BLaER1 (cell line): Measurements from ENCODE around the gene ALDOB.

Source experiments
- H3K27ac ChIP-seq: shearing (Covaris generic); formaldehyde crosslinking; 2 replicates; pipeline ENCODE4 v1.8.1; 2022
- H3K27me3 ChIP-seq: shearing (Covaris generic); formaldehyde crosslinking; 2 replicates; pipeline ENCODE4 v1.8.1; 2022
- H3K36me3 ChIP-seq: shearing (Covaris generic); formaldehyde crosslinking; 2 replicates; pipeline ENCODE4 v1.8.1; 2022
- H3K4me1 ChIP-seq: shearing (Covaris generic); formaldehyde crosslinking; 2 replicates; pipeline ENCODE4 v1.8.1; 2022
- H3K4me2 ChIP-seq: shearing (Covaris generic); formaldehyde crosslinking; 2 replicates; pipeline ENCODE4 v1.8.1; 2022
- H3K4me3 ChIP-seq: shearing (Covaris generic); formaldehyde crosslinking; 2 replicates; pipeline ENCODE4 v1.8.1; 2022
- H3K9ac ChIP-seq: shearing (Covaris generic); formaldehyde crosslinking; 2 replicates; pipeline ENCODE4 v1.8.1; 2022
- H3K9me3 ChIP-seq: shearing (Covaris generic); formaldehyde crosslinking; 2 replicates; pipeline ENCODE4 v1.8.1; 2022
- H4K20me1 ChIP-seq: shearing (Covaris generic); formaldehyde crosslinking; 2 replicates; pipeline ENCODE4 v1.8.1; 2022
- Cebpa-rat ChIP-seq: shearing (Covaris generic); IDR thresholded peaks from 2 replicates; pipeline ENCODE4 v1.8.1; 2022

ALDOB gene

GRCh38 chr9:101435601-101436079 is at the start of gene ALDOB:
Gene ALDOB (minus strand): TSS chr9:101435774. CDS start chr9:101430887, 4,887 bp downstream.
- H4K20me1 ChIP-seq, result no peaks in the 10 kb centered on the region
- no peak within 1 kb of the TSS for H3K27ac ChIP-seq
- no peak within 1 kb of the TSS for H3K9ac ChIP-seq
- no peak within 1 kb of the TSS for H3K4me2 ChIP-seq
- H3K27me3 ChIP-seq, result no peaks in the 10 kb centered on the region
- no peak within 1 kb of the TSS for H3K4me3 ChIP-seq
- no peaks in the 10 kb centered on the region for H3K4me1 ChIP-seq
- no peak for TF ChIP-seq Cebpa-rat
- no peaks in the 10 kb centered on the region for H3K36me3 ChIP-seq
- H3K9me3 ChIP-seq, result no peaks in the 10 kb centered on the region

- Histone ChIP-seq H3K36me3 (no peaks in the 10 kb centered on the region), H3K9me3 (peaks cover 16% of the 10 kb centered on the region), H3K27ac (no peak overlapping the region), H3K4me1 (no peaks in the 10 kb centered on the region), H3K27me3 (no peaks in the 10 kb centered on the region), H3K4me3 (no peak overlapping the region), H3K4me2 (no peak overlapping the region), H3K9ac (no peak overlapping the region), H4K20me1 (no peaks in the 10 kb centered on the region)
- no peak for TF ChIP-seq Cebpa-rat
These were observed 48.5 kb upstream of the ALDOB start for GRCh38 chr9:101484046-101484445.

GRCh38 chr9:101481261-101481660 is 45.7 kb upstream of the ALDOB start:
- Histone ChIP-seq H3K27ac (no peak overlapping the region), H3K36me3 (no peaks in the 10 kb centered on the region)

GRCh38 chr9:101480386-101480785 is 44.8 kb upstream of the ALDOB start:
- TF ChIP-seq Cebpa-rat, result no peak
- no peaks in the 10 kb centered on the region for H3K4me1 ChIP-seq
- H4K20me1 ChIP-seq, result no peaks in the 10 kb centered on the region
- H3K27ac ChIP-seq, result no peak overlapping the region
- H3K4me2 ChIP-seq, result no peak overlapping the region
- H3K27me3 ChIP-seq, result no peaks in the 10 kb centered on the region
- no peak overlapping the region for H3K4me3 ChIP-seq
- no peaks in the 10 kb centered on the region for H3K9me3 ChIP-seq
- no peaks in the 10 kb centered on the region for H3K36me3 ChIP-seq
- H3K9ac ChIP-seq, result no peak overlapping the region

More at GRCh38 chr9:101481261-101481660, 45.7 kb upstream of the ALDOB start:
- Histone ChIP-seq H3K9ac (no peak overlapping the region), H3K4me1 (no peaks in the 10 kb centered on the region), H4K20me1 (no peaks in the 10 kb centered on the region), H3K4me2 (no peak overlapping the region), H3K4me3 (no peak overlapping the region), H3K9me3 (peaks cover 6% of the 10 kb centered on the region), H3K27me3 (no peaks in the 10 kb centered on the region)
- TF ChIP-seq Cebpa-rat, result no peak

GRCh38 chr9:101479338-101480030 is 43.9 kb upstream of the ALDOB start:
- H4K20me1 ChIP-seq, result no peaks in the 10 kb centered on the region
- H3K36me3 ChIP-seq, result no peaks in the 10 kb centered on the region
- no peaks in the 10 kb centered on the region for H3K4me1 ChIP-seq
- H3K4me3 ChIP-seq, result no peak overlapping the region
- no peaks in the 10 kb centered on the region for H3K27me3 ChIP-seq
- TF ChIP-seq Cebpa-rat, result no peak
- H3K9me3 ChIP-seq, result no peaks in the 10 kb centered on the region
- H3K9ac ChIP-seq, result no peak overlapping the region
- no peak overlapping the region for H3K4me2 ChIP-seq
- H3K27ac ChIP-seq, result no peak overlapping the region

GRCh38 chr9:101478906-101479305 is 43.3 kb upstream of the ALDOB start:
- TF ChIP-seq Cebpa-rat, result no peak
- no peak overlapping the region for H3K4me3 ChIP-seq
- no peak overlapping the region for H3K27ac ChIP-seq
- no peaks in the 10 kb centered on the region for H3K4me1 ChIP-seq
- H3K9ac ChIP-seq, result no peak overlapping the region
- H3K27me3 ChIP-seq, result no peaks in the 10 kb centered on the region
- no peaks in the 10 kb centered on the region for H4K20me1 ChIP-seq
- no peaks in the 10 kb centered on the region for H3K9me3 ChIP-seq
- H3K36me3 ChIP-seq, result no peaks in the 10 kb centered on the region
- H3K4me2 ChIP-seq, result no peak overlapping the region

- H3K27me3 ChIP-seq, result no peaks in the 10 kb centered on the region
- TF ChIP-seq Cebpa-rat, result no peak
- H3K9me3 ChIP-seq, result no peaks in the 10 kb centered on the region
- H3K4me1 ChIP-seq, result peaks cover 1% of the 10 kb centered on the region
- no peak overlapping the region for H3K4me2 ChIP-seq
- no peak overlapping the region for H3K27ac ChIP-seq
- no peak overlapping the region for H3K4me3 ChIP-seq
- no peak overlapping the region for H3K9ac ChIP-seq
- H4K20me1 ChIP-seq, result no peaks in the 10 kb centered on the region
- no peaks in the 10 kb centered on the region for H3K36me3 ChIP-seq
These were observed 42.9 kb upstream of the ALDOB start for GRCh38 chr9:101478444-101478843.

- H3K4me3 ChIP-seq, result no peak overlapping the region
- H3K27ac ChIP-seq, result no peak overlapping the region
- H3K27me3 ChIP-seq, result no peaks in the 10 kb centered on the region
- no peaks in the 10 kb centered on the region for H3K9me3 ChIP-seq
- no peaks in the 10 kb centered on the region for H4K20me1 ChIP-seq
- H3K9ac ChIP-seq, result no peak overlapping the region
- no peak for TF ChIP-seq Cebpa-rat
- H3K4me1 ChIP-seq, result peaks cover 8% of the 10 kb centered on the region
- no peaks in the 10 kb centered on the region for H3K36me3 ChIP-seq
- no peak overlapping the region for H3K4me2 ChIP-seq
These were observed 42.2 kb upstream of the ALDOB start for GRCh38 chr9:101477736-101478135.

GRCh38 chr9:101477214-101477613 is 41.6 kb upstream of the ALDOB start:
- H3K27ac ChIP-seq, result no peak overlapping the region
- peaks cover 14% of the 10 kb centered on the region for H3K4me1 ChIP-seq
- H3K27me3 ChIP-seq, result no peaks in the 10 kb centered on the region
- no peaks in the 10 kb centered on the region for H3K36me3 ChIP-seq
- H3K4me2 ChIP-seq, result no peak overlapping the region
- no peak overlapping the region for H3K4me3 ChIP-seq
- no peak for TF ChIP-seq Cebpa-rat
- no peaks in the 10 kb centered on the region for H4K20me1 ChIP-seq
- H3K9me3 ChIP-seq, result no peaks in the 10 kb centered on the region
- H3K9ac ChIP-seq, result no peak overlapping the region

GRCh38 chr9:101476576-101477208 is 41.1 kb upstream of the ALDOB start:
- no peaks in the 10 kb centered on the region for H4K20me1 ChIP-seq
- H3K9ac ChIP-seq, result no peak overlapping the region

More at GRCh38 chr9:101476576-101477208, 41.1 kb upstream of the ALDOB start:
- Histone ChIP-seq H3K36me3 (no peaks in the 10 kb centered on the region), H3K27ac (no peak overlapping the region), H3K4me3 (no peak overlapping the region), H3K4me2 (no peak overlapping the region), H3K27me3 (no peaks in the 10 kb centered on the region), H3K4me1 (peaks cover 14% of the 10 kb centered on the region), H3K9me3 (no peaks in the 10 kb centered on the region)
- TF ChIP-seq Cebpa-rat, result no peak
